ENCODE measurements around the gene SMAD3. TPM values are rescaled to one million over a fixed set of nuclear protein-coding genes. Genes with fewer than 3 reads are reported as not detected.

Gene SMAD3
- polyA plus RNA-seq, 1 donor from 2014 or later, result 1.0 TPM

DNA sequence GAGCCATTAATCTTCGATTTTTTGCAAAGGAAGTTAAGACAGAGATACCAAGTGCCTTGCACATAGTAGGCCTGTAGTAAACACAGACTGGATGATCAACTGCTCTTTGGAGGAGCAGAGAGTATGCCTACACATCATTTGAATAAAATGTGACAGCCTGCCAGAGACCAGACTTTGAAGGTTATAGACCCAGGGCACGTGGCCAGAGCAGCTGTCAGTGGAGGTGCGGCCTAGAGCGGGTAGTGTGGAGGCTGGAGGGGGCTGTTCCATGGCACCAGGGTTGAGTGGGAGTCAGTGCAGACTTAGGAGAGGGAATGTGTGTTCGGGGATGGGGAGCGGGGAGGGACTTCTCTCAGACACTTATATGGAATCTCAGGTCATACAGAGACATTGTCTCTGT, 80.8 kb downstream of the SMAD3 start:
- Histone ChIP-seq H3K36me3 (ENCODE audit: insufficient read depth, low read length) (no peaks in the 10 kb centered on the region), H3K79me2 (replicated peaks; ENCODE audit: insufficient read depth, low read length) (peaks cover 11% of the 10 kb centered on the region), H3K9me2 (ENCODE audit: insufficient read depth, low read length) (no peaks in the 10 kb centered on the region), H3K27ac (ENCODE audit: low read length) (no peak overlapping the region), H3K9me3 (ENCODE audit: low read length) (no peaks in the 10 kb centered on the region), H3F3A (ENCODE audit: insufficient read depth, low read length, poor library complexity, severe bottlenecking) (no peaks in the 10 kb centered on the region), H3K4me3 (ENCODE audit: low read length) (no peak overlapping the region), H3K4me2 (ENCODE audit: low read length) (no peak overlapping the region), H3K9ac (ENCODE audit: low read length) (no peak overlapping the region), H3K27me3 (ENCODE audit: insufficient read depth, low read depth, low read length) (no peaks in the 10 kb centered on the region), H4K20me1 (ENCODE audit: insufficient read depth) (no peaks in the 10 kb centered on the region), H2AFZ (ENCODE audit: low read depth, low read length) (no peak overlapping the region)
- no peak for TF ChIP-seq RAD21 (conservative IDR thresholded peaks at IDR 0.05)
- no peak for TF ChIP-seq POLR2AphosphoS5 (IDR thresholded peaks at IDR 0.05)
- TF ChIP-seq EZH2 (IDR thresholded peaks at IDR 0.05; ENCODE audit: borderline replicate concordance, insufficient read depth, low read length, poor library complexity, severe bottlenecking), result no peak
- TF ChIP-seq, protein P1, sequence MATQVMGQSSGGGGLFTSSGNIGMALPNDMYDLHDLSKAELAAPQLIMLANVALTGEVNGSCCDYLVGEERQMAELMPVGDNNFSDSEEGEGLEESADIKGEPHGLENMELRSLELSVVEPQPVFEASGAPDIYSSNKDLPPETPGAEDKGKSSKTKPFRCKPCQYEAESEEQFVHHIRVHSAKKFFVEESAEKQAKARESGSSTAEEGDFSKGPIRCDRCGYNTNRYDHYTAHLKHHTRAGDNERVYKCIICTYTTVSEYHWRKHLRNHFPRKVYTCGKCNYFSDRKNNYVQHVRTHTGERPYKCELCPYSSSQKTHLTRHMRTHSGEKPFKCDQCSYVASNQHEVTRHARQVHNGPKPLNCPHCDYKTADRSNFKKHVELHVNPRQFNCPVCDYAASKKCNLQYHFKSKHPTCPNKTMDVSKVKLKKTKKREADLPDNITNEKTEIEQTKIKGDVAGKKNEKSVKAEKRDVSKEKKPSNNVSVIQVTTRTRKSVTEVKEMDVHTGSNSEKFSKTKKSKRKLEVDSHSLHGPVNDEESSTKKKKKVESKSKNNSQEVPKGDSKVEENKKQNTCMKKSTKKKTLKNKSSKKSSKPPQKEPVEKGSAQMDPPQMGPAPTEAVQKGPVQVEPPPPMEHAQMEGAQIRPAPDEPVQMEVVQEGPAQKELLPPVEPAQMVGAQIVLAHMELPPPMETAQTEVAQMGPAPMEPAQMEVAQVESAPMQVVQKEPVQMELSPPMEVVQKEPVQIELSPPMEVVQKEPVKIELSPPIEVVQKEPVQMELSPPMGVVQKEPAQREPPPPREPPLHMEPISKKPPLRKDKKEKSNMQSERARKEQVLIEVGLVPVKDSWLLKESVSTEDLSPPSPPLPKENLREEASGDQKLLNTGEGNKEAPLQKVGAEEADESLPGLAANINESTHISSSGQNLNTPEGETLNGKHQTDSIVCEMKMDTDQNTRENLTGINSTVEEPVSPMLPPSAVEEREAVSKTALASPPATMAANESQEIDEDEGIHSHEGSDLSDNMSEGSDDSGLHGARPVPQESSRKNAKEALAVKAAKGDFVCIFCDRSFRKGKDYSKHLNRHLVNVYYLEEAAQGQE (IDR thresholded peaks at IDR 0.05; ENCODE audit: borderline replicate concordance), result no peak
- no peak for TF ChIP-seq TAF1 (IDR thresholded peaks at IDR 0.05; ENCODE audit: low read depth)
- TF ChIP-seq, protein P2, sequence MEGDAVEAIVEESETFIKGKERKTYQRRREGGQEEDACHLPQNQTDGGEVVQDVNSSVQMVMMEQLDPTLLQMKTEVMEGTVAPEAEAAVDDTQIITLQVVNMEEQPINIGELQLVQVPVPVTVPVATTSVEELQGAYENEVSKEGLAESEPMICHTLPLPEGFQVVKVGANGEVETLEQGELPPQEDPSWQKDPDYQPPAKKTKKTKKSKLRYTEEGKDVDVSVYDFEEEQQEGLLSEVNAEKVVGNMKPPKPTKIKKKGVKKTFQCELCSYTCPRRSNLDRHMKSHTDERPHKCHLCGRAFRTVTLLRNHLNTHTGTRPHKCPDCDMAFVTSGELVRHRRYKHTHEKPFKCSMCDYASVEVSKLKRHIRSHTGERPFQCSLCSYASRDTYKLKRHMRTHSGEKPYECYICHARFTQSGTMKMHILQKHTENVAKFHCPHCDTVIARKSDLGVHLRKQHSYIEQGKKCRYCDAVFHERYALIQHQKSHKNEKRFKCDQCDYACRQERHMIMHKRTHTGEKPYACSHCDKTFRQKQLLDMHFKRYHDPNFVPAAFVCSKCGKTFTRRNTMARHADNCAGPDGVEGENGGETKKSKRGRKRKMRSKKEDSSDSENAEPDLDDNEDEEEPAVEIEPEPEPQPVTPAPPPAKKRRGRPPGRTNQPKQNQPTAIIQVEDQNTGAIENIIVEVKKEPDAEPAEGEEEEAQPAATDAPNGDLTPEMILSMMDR (IDR thresholded peaks at IDR 0.05; ENCODE audit: poor library complexity, severe bottlenecking), result no peak
- no peak for TF ChIP-seq EP300 (conservative IDR thresholded peaks at IDR 0.05; ENCODE audit: poor library complexity, severe bottlenecking)
- TF ChIP-seq MXI1 (conservative IDR thresholded peaks at IDR 0.05; ENCODE audit: poor library complexity, severe bottlenecking), result no peak
- TF ChIP-seq SMC3 (conservative IDR thresholded peaks at IDR 0.05; ENCODE audit: poor library complexity), result no peak

DNA sequence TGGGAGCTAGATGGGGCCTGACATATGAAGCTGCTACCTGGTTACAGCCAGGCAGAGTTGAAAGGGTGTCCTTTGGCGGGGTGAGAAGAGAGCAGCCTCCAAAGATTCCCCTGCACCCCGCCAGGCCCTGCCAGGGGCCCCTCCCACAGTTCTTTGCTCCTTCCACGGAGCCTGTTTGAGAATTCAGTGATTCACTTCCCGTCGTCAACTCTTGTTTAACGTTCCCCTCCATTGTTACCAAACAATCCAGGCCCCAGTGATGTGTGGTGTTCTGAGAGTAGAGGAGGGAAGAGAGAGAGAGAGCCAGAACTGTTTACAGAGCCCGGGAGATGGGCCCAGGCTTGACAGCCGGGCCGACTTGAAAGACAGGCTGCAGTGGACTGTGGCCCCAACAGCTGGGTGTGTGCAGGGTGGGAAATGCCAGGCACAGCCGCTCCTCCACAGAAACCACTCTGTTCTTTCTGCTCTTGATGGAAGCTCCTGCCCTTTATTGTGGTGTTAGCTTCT, 81.5 kb downstream of the SMAD3 start:
- no peaks in the 10 kb centered on the region for H3K9me2 ChIP-seq (ENCODE audit: insufficient read depth, low read length)
- peaks cover 7% of the 10 kb centered on the region for H3K79me2 ChIP-seq (replicated peaks; ENCODE audit: insufficient read depth, low read length)
- no peak overlapping the region for H3K9ac ChIP-seq (ENCODE audit: low read length)
- H3F3A ChIP-seq (ENCODE audit: insufficient read depth, low read length, poor library complexity, severe bottlenecking), result no peaks in the 10 kb centered on the region
- H3K27ac ChIP-seq (ENCODE audit: low read length), result no peak overlapping the region
- TF ChIP-seq, protein P1 (IDR thresholded peaks at IDR 0.05; ENCODE audit: borderline replicate concordance), result no peak
- TF ChIP-seq EP300 (conservative IDR thresholded peaks at IDR 0.05; ENCODE audit: poor library complexity, severe bottlenecking) (no peak), TAF1 (IDR thresholded peaks at IDR 0.05; ENCODE audit: low read depth) (no peak), EZH2 (IDR thresholded peaks at IDR 0.05; ENCODE audit: borderline replicate concordance, insufficient read depth, low read length, poor library complexity, severe bottlenecking) (no peak), MXI1 (conservative IDR thresholded peaks at IDR 0.05; ENCODE audit: poor library complexity, severe bottlenecking) (no peak), RAD21 (conservative IDR thresholded peaks at IDR 0.05) (no peak), POLR2AphosphoS5 (IDR thresholded peaks at IDR 0.05) (no peak), SMC3 (conservative IDR thresholded peaks at IDR 0.05; ENCODE audit: poor library complexity) (no peak)
- TF ChIP-seq, protein P2 (IDR thresholded peaks at IDR 0.05; ENCODE audit: poor library complexity, severe bottlenecking), result no peak
- H3K36me3 ChIP-seq (ENCODE audit: insufficient read depth, low read length), result no peaks in the 10 kb centered on the region
- H4K20me1 ChIP-seq (ENCODE audit: insufficient read depth), result no peaks in the 10 kb centered on the region
- H3K4me2 ChIP-seq (ENCODE audit: low read length), result no peak overlapping the region
- no peak overlapping the region for H2AFZ ChIP-seq (ENCODE audit: low read depth, low read length)
- H3K27me3 ChIP-seq (ENCODE audit: insufficient read depth, low read depth, low read length), result no peaks in the 10 kb centered on the region
- H3K9me3 ChIP-seq (ENCODE audit: low read length), result no peaks in the 10 kb centered on the region
- no peak overlapping the region for H3K4me3 ChIP-seq (ENCODE audit: low read length)

All from neural cell (in vitro differentiated cells).